IPS-18c (cell line): Measurements from ENCODE around the gene HMOX2.

Experiments
- H3K4me3 ChIP-seq: 2 replicates; pipeline ENCODE4 v1.7.0; 2013; ENCODE audit warnings: low read depth, mild to moderate bottlenecking, low read length, moderate library complexity; ENCODE audit not compliant: insufficient read depth
- H3K9me3 ChIP-seq: one replicate; pipeline ENCODE4 v1.6.1; 2013; ENCODE audit warnings: mild to moderate bottlenecking, low read length, moderate library complexity; ENCODE audit not compliant: control insufficient read depth, insufficient read depth

The HMOX2 gene

DNA sequence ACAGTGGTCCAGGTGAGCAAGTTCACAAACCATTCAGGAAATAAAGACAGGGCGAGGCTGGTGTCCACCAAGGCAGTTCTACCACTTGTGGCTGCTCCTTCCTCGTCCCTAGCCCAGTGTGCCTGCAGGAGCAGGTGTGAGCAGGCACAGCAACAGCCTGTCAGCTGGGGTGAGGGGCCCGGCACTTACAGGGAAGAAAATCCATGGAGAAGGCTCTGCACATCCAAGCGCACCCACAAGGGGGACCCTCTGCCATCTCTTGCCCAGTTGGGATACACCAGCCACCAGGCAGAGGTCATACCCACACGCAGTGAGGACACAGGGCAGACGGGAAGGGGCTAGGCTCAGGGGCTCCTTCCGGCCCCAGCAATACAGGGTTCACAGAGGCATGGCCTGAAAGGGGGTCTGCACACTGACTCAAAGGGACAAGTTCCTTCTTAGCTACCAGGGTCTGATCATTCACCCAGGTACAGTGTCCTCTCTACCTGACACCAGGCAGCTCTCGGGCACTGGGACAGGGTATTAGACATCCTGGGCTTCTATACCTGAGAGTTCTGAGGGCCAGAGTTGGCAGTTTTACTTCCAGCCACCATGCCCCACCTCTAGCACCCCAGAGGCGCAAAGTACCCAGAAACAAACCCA, 35.4 kb downstream of the HMOX2 start:
- no peak overlapping the region for H3K4me3 ChIP-seq
- H3K9me3 ChIP-seq: peaks cover 2% of the 10 kb centered on the region

DNA sequence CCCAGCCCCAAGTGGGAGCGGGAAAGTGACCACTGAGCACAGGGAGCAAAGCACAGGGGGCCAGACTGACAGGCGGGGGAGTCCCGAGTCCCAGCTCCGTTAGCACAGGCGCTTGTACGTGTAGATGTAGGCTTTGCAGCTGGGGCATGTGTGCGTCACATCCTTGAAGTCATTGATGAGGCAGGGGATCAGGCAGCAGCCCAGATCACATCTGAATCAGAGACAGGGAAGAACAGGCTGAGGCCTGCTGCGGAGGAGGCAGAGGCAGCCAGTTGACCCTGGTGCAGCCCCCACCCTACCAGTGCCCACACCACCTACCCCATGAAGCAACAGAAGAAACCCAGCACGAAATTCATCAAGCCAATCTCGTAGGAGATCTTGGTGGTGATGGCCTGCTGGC, 36.3 kb downstream of the HMOX2 start:
- Histone ChIP-seq H3K9me3 (peaks cover 2% of the 10 kb centered on the region), H3K4me3 (no peak overlapping the region)

DNA sequence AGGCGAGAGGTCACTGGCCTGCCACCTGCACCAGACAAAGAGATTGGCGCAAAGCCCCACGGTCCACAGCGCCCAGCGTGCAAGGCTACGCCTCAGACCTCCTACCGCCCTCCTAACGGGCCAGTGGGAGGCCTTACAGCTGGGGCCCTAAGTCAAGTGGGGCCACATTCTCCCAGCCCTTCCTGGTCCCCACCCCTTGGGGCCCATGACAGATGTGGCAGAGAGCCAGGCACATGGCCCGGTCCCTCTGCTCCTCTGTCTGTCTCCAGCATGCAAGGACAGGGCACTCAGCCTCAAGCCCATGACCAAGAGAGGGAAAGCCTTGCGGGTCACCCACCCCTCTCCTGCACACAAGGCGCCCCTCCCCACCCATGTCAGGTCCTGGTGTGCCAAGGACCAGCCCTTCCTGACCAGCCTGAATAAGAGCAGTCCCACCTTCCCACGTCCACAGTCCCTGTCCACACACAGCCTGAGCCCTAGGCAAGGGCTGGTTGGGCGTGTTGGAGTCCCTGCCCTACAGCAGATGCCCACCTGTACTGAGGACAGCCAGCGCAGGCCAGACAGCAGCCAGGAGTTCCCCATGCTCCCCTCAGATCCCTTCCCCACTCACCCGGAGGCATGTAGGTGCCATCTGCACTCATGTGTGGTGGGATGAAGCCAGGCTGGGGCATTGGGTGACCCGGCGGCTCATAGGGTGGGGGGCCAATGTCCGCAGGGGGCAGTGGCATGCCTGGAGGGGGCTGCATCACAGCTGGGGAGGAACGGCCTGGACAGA, 37.1 kb downstream of the HMOX2 start:
- H3K9me3 ChIP-seq: peaks cover 2% of the 10 kb centered on the region

DNA sequence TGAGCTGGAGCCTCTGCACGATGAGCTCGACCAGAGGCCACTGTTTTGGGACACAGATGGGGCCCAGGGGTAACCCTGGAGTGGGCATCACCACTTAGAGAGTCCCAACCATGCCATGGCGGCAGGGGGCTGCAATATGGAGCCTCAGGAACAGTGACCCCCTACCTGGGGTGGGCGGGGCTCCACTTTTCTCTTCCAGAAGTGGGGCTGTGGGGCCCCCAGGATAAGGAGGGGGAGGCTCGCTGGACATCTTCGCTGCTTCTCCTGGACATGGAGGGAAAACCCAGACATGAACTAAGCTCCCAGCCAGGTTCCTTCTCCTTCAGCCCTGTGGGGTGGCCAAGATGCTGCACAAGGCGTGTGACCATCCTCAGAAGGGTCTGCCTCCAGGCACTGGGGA, 37.7 kb downstream of the HMOX2 start:
- Histone ChIP-seq H3K9me3 (peaks cover 2% of the 10 kb centered on the region), H3K4me3 (no peak overlapping the region)

More for the DNA sequence above, 37.1 kb downstream of the HMOX2 start:
- no peak overlapping the region for H3K4me3 ChIP-seq

DNA sequence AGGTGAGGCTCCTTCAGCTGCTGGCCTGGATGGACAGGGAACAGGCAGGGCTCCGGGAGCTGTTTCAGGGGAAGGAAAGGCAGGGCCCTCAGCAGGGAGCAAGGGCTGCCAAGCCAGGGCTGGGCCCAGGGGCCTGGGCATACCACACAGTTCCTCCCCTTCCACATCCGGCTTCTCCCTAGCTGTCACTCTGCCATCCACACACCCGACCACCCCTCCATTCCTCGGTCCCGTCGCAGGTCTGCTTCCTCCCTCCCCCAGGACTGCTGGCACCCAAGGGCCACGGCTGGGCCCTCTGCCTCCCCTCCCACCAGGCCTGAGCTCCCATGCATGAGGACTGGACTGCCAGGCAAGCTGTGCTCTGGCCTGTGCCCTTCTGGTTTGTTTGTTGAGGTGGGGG, 38.4 kb downstream of the HMOX2 start:
- H3K4me3 ChIP-seq: no peak overlapping the region
- peaks cover 2% of the 10 kb centered on the region for H3K9me3 ChIP-seq

DNA sequence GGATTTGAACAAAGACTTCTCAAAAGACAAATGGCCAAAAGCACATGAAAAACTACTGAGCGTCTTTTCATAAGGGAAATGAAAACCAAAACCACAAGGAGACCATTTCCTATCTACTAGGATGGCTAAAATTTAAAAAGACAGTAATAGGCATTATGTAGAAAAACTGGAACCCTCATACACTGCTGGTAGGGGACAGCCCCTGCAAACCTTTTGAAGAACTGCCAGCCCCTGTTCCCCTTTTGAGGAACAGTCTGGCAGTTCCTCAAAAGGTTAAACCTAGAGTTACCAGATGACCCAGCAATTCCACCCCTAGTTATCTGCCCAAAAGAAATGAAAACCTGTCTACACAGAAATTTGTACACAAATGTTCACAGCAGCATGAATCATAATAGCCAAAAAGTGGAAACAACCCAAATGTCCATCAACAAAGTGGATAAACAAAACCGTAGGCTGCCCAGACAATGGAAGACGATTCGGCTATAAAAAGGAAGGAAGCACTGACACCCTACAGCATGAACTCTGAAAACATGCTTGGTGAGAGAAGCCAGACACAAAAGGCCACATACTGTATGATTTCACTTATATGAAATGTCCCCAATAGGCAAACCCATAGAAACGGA, 39.5 kb downstream of the HMOX2 start:
- Histone ChIP-seq H3K9me3 (peaks cover 2% of the 10 kb centered on the region), H3K4me3 (no peak overlapping the region)

DNA sequence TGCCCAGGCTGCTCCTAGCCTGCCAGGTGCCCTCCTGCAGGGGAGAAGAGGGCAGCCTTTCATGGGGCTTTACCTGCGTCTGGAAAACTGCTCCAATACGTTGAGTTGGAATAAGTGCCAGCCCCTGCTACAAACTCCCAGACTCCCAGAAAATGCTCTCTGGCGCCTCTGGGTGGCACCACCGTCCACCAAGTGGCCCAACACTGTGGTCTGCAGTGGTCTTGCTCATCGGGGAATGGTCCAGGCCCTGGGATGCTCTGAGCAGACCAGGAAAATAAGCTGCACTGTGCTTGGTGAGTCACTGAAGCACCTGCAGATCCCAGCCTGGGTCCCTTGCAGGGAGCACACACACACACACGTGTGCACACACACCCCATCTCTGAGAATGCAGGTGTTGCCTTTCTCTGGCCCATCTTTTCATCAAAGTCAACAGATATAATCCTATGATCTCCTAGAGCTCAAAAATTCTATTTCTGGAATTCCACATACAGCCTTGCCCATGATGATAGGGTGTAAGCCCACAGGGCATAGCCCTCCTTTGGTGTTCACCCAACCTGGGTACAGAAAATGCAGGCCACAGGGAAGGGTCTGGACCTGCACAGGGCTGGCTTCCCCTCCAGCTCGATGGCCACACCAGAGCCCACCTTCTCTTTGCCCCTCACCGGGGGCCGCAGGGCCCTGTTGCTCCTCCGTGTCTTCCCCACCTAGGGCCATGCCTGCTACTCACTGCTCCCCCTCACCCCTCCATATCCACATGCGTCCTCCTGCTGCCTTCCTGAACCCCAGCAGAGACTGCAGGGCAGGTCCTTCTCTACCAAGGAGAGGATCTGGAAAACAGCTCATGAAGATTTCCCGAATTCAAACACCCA, 41.8 kb downstream of the HMOX2 start:
- Histone ChIP-seq H3K9me3 (no peaks in the 10 kb centered on the region), H3K4me3 (no peak overlapping the region)

DNA sequence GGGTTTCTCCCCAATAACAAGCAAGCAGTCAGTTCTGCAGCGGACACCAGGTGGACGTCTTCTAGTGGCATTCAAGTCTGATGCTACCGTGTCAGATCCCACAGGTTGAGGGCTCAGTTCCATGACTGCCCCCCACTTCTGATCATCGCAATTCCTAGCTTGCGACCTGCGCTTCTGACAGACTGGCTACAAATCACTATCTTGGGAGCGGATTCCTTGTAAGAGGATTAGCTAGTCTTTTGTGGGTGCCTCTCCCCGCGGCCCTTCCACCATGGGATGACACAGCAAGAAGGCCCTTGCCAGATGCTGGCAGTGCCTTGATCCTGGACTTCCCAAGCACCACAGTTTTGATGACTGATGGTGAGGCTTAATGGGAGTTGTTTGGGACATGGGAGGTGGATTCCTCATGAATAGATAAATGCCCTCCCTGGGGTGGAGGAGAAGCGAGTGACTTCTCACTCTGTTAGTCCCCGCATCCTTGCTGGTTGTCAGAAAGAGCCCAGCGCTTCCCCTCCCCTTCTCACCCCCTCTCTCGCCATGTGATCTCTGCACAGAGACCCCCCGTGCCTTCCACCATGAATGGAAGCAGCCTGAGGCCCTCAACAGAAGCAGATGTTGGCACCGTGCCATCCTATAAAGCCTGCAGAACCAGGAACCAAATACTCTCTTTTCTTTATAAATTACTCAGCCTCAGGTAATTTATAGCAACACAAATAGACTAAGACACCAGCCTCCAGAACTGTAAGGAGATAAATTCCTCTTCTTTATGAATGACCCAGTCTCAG, 43.3 kb downstream of the HMOX2 start:
- H3K9me3 ChIP-seq: no peaks in the 10 kb centered on the region
- H3K4me3 ChIP-seq: no peak overlapping the region

DNA sequence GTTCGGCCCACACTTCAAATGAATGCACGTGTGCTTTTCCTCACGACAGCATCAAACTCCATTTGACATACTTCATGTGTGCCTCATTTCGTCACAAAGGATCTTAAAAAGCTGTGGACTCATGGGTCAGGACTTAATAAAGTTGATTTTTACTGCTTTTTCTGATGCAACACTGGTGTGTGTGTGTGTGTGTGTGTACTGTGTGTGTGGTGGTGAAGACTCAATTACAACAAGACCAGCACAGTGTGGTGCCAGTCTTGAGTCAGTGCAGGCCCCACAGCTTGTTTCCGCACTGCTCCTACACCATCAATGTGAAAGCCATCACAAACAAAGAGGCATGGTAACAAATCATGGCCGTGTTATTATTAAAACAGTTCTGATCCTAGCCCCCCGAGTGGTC, 44.7 kb downstream of the HMOX2 start:
- no peaks in the 10 kb centered on the region for H3K9me3 ChIP-seq

DNA sequence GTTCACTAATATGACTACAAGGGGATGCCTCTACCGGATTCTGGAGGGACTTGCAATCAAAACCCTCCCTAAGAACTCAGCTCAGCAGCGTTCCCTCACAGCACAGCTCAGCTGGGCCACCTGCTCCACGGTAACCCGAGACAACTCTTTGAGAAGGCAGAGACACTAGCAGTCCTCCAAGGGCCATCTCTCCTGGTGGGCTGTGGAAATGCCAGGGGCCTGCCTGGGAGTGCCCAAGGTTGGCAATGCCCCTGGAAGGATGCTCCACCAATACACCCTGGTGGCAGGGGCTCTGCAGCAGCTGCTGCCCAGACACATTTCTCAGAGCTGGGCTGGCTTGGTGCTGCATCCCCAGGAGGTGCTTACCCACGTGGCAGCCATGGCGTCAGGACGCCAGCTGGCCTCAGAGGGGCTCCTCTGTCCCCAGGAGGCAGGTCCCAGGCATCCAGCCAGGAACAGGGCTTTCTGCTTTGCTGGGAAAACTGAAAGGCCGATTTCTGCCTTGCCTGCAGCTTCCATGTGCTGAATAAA, 45.9 kb downstream of the HMOX2 start:
- Histone ChIP-seq H3K4me3 (no peak overlapping the region), H3K9me3 (peaks cover under 1% of the 10 kb centered on the region)

More for the DNA sequence above, 44.7 kb downstream of the HMOX2 start:
- no peak overlapping the region for H3K4me3 ChIP-seq

DNA sequence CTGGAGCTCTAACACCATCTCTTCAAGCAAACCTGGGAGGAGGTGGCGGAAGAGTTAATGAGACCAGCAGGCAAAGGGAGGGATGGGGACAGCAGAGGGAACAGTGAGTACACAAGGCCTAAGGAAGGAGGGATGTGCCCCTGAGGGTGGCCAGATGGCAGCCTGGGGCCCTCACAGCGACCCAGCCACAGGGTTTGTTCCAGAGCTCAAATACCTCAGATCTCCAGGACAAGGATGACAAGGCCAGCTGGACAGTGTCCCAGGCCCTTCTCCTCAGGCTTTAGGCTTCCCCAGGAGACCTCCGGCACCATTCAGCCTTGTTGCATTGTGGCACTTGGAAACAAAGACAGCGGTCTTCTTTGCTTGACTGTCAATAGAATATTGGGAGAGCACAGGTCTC, 47.5 kb downstream of the HMOX2 start:
- Histone ChIP-seq H3K9me3 (peaks cover 2% of the 10 kb centered on the region), H3K4me3 (no peak overlapping the region)

DNA sequence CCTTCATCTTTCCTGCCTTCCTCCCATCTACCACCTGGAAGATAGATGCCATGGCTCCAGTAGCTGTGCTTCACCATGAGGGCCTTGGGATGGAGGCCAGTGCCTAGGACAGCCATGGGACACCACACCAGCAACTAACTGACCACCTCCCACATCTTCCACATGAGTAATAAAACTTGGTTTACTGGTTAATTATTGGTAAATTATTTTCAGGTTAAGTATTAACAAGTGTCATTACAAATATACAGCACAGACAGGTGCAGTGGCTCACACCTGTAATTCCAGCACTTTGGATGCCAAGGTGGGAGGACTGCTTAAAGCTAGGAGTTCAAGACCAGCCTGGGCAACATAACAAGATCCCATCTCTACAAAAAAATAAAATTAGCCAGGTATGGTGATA, 48.4 kb downstream of the HMOX2 start:
- H3K9me3 ChIP-seq: peaks cover 2% of the 10 kb centered on the region
- no peak overlapping the region for H3K4me3 ChIP-seq

DNA sequence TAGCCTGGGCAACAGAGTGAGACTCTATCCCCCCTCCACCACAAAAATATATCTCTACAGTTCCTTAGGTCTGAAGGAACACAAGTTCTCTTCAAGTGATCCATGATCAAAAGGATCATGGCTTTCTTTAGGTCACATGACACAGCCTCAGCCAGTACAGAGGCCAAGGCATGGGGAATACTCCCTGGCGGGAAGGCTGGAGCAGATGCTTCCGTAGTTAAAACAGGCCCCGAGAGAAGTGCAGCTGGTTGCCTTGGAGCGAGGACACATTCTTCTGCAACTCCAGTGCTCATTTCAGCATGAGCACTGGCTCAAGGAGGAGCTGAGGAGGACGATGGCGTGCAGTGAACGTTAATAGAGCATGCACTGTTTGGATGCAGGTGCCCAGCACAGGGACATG, 48.9 kb downstream of the HMOX2 start:
- H3K4me3 ChIP-seq: no peak overlapping the region
- peaks cover 2% of the 10 kb centered on the region for H3K9me3 ChIP-seq

DNA sequence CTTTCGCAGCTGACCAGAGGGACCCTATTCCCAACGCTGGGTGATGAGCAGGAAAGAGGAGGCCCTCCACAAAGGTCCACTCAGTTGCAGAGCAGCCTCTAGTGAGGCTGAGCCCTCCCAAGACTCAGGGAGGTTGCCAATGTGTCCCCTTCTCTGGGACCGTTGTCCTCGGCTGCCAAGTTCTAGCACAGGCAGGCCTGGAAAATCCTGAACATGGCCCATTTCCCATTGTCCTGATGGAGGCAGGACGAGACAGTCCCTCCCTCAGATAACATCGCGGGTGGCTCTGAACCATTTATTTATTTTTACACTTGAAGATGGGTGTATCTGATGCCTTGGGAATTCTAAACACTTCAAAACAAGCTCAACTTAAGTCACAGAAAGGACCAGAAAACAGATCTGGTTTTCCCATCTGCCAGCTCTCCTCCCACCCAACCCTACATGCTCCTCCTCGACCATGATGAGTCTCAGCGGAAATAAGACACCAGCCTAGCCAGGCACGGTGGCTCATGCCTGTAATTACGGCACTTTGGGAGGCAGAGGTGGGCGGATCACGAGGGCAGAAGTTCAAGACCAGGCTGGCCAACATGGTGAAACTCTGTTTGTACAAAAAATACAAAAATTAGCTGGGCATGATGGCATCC, 49.6 kb downstream of the HMOX2 start:
- peaks cover 2% of the 10 kb centered on the region for H3K9me3 ChIP-seq
- H3K4me3 ChIP-seq: no peak overlapping the region

DNA sequence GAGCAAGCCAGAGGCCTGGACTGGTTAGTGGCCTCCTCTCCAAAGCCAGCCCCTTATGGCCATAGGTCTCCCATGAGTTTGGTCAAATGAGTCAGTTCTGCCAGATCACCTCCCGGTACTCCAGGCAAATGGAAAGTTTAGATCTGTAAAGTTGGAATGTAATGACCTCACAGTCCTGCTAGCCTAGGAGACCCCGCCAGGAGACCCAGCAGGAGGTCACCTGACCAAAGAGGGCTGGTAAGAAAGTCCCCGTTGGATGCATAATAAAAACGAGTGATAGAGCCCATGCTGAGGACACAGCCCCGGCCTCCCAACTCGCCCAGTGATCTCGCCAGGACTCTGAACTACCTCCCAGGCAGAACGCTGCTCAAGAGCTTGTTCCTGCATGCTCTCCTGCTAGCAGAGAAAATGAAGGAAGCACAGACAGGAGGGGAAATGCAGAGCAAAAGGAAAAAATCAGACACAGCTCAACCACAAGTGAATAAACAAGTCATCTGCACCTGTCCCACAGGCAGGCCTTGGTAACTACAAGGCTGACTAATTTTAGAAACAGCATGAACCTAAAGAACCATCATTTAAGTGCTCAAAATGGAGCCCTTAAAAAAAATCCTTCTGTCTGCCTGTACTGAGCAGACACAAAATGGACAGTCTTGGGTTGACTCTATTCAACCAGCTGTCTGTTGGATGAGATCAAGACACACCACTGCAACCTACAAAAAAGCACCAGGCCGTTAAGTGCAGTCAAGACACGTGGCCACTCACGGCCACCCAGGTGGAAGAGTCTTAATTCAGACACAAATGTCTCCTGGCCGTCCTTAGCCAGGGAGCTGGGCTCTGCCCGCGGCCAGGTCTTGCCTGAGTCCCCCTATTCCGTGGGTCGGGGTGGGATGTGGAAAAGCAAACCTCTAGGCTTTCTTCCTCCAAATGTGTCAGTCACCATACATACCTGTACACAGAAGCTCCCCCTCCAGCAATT, 53.2 kb downstream of the HMOX2 start:
- peaks cover 2% of the 10 kb centered on the region for H3K9me3 ChIP-seq
- no peak overlapping the region for H3K4me3 ChIP-seq
